SH-SY5Y (cell line): ENCODE data around the gene MAP3K6.

Source experiments
- GATA2 ChIP-seq: IDR thresholded peaks from 2 replicates; pipeline ENCODE4 v1.6.1; 2011; ENCODE audit warnings: mild to moderate bottlenecking, low read depth, low read length
- GATA3 ChIP-seq: IDR thresholded peaks from 2 replicates; pipeline ENCODE4 v1.6.1; 2011; ENCODE audit warnings: low read depth, mild to moderate bottlenecking, low read length, moderate library complexity

DNA sequence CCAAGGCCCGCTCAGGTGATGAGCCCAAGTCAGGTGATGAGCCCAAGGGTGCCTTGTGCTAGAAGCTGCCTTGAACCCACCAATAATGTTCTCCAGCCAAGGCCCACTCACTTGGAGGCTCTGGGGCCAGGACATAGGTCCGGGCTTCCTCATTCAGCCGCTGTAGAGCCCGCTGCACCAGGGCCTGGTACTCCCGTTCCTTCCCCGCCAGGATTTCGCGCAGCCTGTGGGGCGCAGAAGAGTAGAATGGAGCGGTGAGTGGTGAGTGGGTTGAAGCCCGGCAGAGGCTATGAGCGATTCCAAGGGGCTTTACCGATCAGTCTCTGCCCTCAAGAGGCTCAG lies 10.5 kb downstream of the MAP3K6 start:
- no peak for TF ChIP-seq GATA3
- TF ChIP-seq GATA2, result no peak
